ENCODE results near the gene CREG1. TPM values are rescaled to one million over a fixed set of nuclear protein-coding genes. Genes with fewer than 3 reads are reported as not detected.
A peak's percentile ranks its signal among the peaks of the same experiment; 100 is the strongest.

Gene CREG1
- total and polyA plus RNA-seq, 2 of the 8 experiments (the other 6 are each of a cell fraction or from before 2014, with no cell fraction given): 29.8 to 30.1 TPM

GRCh38 chr1:167517535-167518330 lies 35.8 kb downstream of the CREG1 start:
- Histone ChIP-seq H3K23me2 (ENCODE audit: low read depth, low read length) (no peaks in the 10 kb centered on the region), H3K23ac (ENCODE audit: insufficient read length) (no peak overlapping the region), H3K79me1 (ENCODE audit: low read depth, low read length) (no peaks in the 10 kb centered on the region), H2AFZ (ENCODE audit: low read length) (no peak overlapping the region), H4K5ac (ENCODE audit: insufficient read length, low read depth, low read length) (no peak overlapping the region), H2BK5ac (ENCODE audit: low read depth, low read length) (no peak overlapping the region), H2BK120ac (replicated peaks; ENCODE audit: low read depth, low read length) (no peak overlapping the region), H3K4me2 (ENCODE audit: insufficient read depth in 1 of 2, low read depth in 2 of 2, low read length in 2 of 2) (no peak overlapping the region), H3K27ac (ENCODE audit: low read depth, low read length) (no peak overlapping the region), H2BK15ac (ENCODE audit: low read length) (no peak overlapping the region; the same call in 1 of the 2 replicates), H2AK5ac (ENCODE audit: low read depth, low read length) (no peak overlapping the region), H3K79me2 (ENCODE audit: control insufficient read depth in 1 of 2, insufficient read depth in 2 of 2, low read length in 2 of 2) (no peaks in the 10 kb centered on the region), H4K20me1 (replicated peaks in 1 of 2; ENCODE audit: control insufficient read depth in 1 of 2, insufficient read depth in 2 of 2, low read length in 2 of 2) (no peaks in the 10 kb centered on the region), H4K8ac (ENCODE audit: extremely low read depth, insufficient read depth, low read length) (peak overlapping the region; percentile 36; the same call in 1 of the 2 replicates), H3K56ac (replicated peaks; ENCODE audit: insufficient read length, low read depth, low read length) (no peak overlapping the region), H3K4me3 (ENCODE audit: extremely low read depth in 1 of 4, insufficient read depth in 2 of 4, low read depth in 3 of 4, low read length in 4 of 4) (no peak overlapping the region), H3K4ac (replicated peaks; ENCODE audit: insufficient read length, low read depth, low read length) (no peak overlapping the region), H2BK20ac (ENCODE audit: low read length) (no peak overlapping the region), H3K4me1 (replicated peaks in 1 of 4; ENCODE audit: control insufficient read depth in 3 of 4, insufficient read depth in 4 of 4, low read length in 3 of 4) (no peaks in the 10 kb centered on the region), H4K91ac (replicated peaks; ENCODE audit: insufficient read length, low read length) (no peak overlapping the region), H3K9me3 (ENCODE audit: insufficient read depth in 2 of 2, low read depth in 1 of 2, low read length in 1 of 2) (no peaks in the 10 kb centered on the region), H3K27me3 (replicated peaks in 1 of 4; ENCODE audit: control insufficient read depth in 3 of 4, extremely low read depth in 1 of 4, insufficient read depth in 3 of 4, low read length in 3 of 4) (no peaks in the 10 kb centered on the region), H2BK12ac (ENCODE audit: low read depth, low read length) (no peak overlapping the region), H3K9ac (replicated peaks in 1 of 4; ENCODE audit: extremely low read depth in 1 of 4, low read depth in 3 of 4, low read length in 3 of 4) (no peak overlapping the region), H3K14ac (ENCODE audit: insufficient read length) (no peak overlapping the region), H3K36me3 (ENCODE audit: control insufficient read depth in 2 of 4, insufficient read depth in 4 of 4, low read length in 3 of 4) (no peaks in the 10 kb centered on the region), H3K18ac (ENCODE audit: extremely low read depth, low read length) (no peak overlapping the region)
- FAIRE-seq (no peak), DNase-seq (ENCODE audit: low read depth in 1 of 2, low spot score in 2 of 2) (peak in 1 of 2 experiments; percentile 43)
- TF ChIP-seq KDM5A (IDR thresholded peaks at IDR 0.05; ENCODE audit: low read length) (no peak), PHF8 (conservative IDR thresholded peaks at IDR 0.05; ENCODE audit: low read depth, low read length) (no peak), POLR2A (IDR thresholded peaks at IDR 0.05; ENCODE audit: control extremely low read depth in 1 of 2, low read depth in 2 of 2, low read length in 2 of 2) (no peak), YY1 (IDR thresholded peaks at IDR 0.05; ENCODE audit: low read depth, low read length) (no peak), BACH1 (IDR thresholded peaks at IDR 0.05; ENCODE audit: low read length) (no peak), HDAC6 (IDR thresholded peaks at IDR 0.05; ENCODE audit: low read depth, low read length) (no peak), CTBP2 (IDR thresholded peaks at IDR 0.05; ENCODE audit: borderline replicate concordance, insufficient read depth, insufficient read length, low read length) (no peak), GTF2F1 (IDR thresholded peaks at IDR 0.05; ENCODE audit: borderline replicate concordance, low read depth, low read length) (no peak), MAFK (IDR thresholded peaks at IDR 0.05; ENCODE audit: low read depth, low read length) (no peak), SP2 (IDR thresholded peaks at IDR 0.05; ENCODE audit: low read length) (no peak)
- ChIA-PET CTCF (ENCODE audit: partially characterized antibody) (interaction anchor here (1.4 to 8.3 kb wide), 7 partner anchors 9 to 170 kb away, joined by 4 to 43 read pairs (median 5); no protein-coding TSS in a partner anchor), POLR2A (ENCODE audit: partially characterized antibody) (no interaction called here)
- WGBS, 2 experiments (ENCODE audit: extremely low coverage in 1 of 2, insufficient coverage in 1 of 2, insufficient read length in 1 of 2, insufficient replicate concordance in 2 of 2, low coverage in 1 of 2, low lambda C conversion rate in 2 of 2, missing lambda C conversion rate in 1 of 2): 88% methylated on average over 24 of the region's 30 CpGs; no CpG with 5 or more reads in 1 of the 2 experiments

Data from H1 (cell line).